HL-60 (cell line): ENCODE measurements around the gene SLC7A4.

Source experiments
- DNase-seq, 2 experiments: peaks; one replicate each; pipeline ENCODE4 v3.0.0-alpha.2; 2010 to 2020; ENCODE audit warnings: low read depth in 1 of 2, low spot score in 1 of 2
- H3K27ac ChIP-seq: fragments of 250-450 bp; sonication (Bioruptor Pico); replicated peaks from 2 replicates; pipeline ENCODE4 v1.5.1; 2020; ENCODE audit warnings: mild to moderate bottlenecking, moderate library complexity
- H3K27me3 ChIP-seq: fragments of 250-450 bp; sonication (Bioruptor Pico); 2 replicates; pipeline ENCODE4 v1.5.1; 2021; ENCODE audit warnings: mild to moderate bottlenecking, moderate library complexity; ENCODE audit not compliant: insufficient read depth, poor library complexity, severe bottlenecking
- H3K4me3 ChIP-seq: replicated peaks from 2 replicates; pipeline ENCODE4 v1.5.1; 2011; ENCODE audit warnings: mild to moderate bottlenecking, control low read depth, low read length; ENCODE audit not compliant: insufficient read depth
- CTCF ChIP-seq: IDR thresholded peaks from one replicate; pipeline ENCODE4 v1.5.1; 2011; ENCODE audit warnings: low read length, control low read depth, inconsistent platforms; ENCODE audit not compliant: insufficient read depth
- GABPA ChIP-seq: IDR thresholded peaks from 2 replicates; pipeline ENCODE4 v1.6.1; 2012; ENCODE audit warnings: low read depth
- POLR2AphosphoS5 ChIP-seq: IDR thresholded peaks from 2 replicates; pipeline ENCODE4 v1.6.1; 2012; ENCODE audit warnings: low read depth
- REST ChIP-seq: IDR thresholded peaks from 2 replicates; pipeline ENCODE4 v1.6.1; 2012; ENCODE audit warnings: low read depth; ENCODE audit not compliant: insufficient replicate concordance
- SPI1 ChIP-seq: IDR thresholded peaks from 2 replicates; pipeline ENCODE4 v1.6.1; 2012; ENCODE audit warnings: low read depth, mild to moderate bottlenecking, borderline replicate concordance

SLC7A4 gene

GRCh38 chr22:21033895-21034294, 1.5 kb upstream of the SLC7A4 start:
- DNase-seq: no peak
- no peak overlapping the region for H3K27ac ChIP-seq
- H3K27me3 ChIP-seq: peaks cover 22% of the 10 kb centered on the region
- TF ChIP-seq GABPA (no peak), POLR2AphosphoS5 (no peak), SPI1 (no peak), REST (no peak), CTCF (no peak)
- H3K4me3 ChIP-seq: no peak overlapping the region

GRCh38 chr22:21032868-21033688, 717 bp upstream of the SLC7A4 start:
- H3K27ac ChIP-seq: no peak overlapping the region
- H3K27me3 ChIP-seq: peaks cover 22% of the 10 kb centered on the region
- TF ChIP-seq GABPA: no peak
- TF ChIP-seq POLR2AphosphoS5: no peak
- TF ChIP-seq CTCF: no peak
- TF ChIP-seq REST: no peak
- no peak for TF ChIP-seq SPI1
- no peak for DNase-seq
- H3K4me3 ChIP-seq: no peak overlapping the region

GRCh38 chr22:21031545-21032036, 770 bp downstream of the SLC7A4 start:
- DNase-seq: no peak
- no peak overlapping the region for H3K4me3 ChIP-seq
- TF ChIP-seq POLR2AphosphoS5 (no peak), CTCF (no peak), REST (no peak), GABPA (no peak), SPI1 (no peak)
- H3K27ac ChIP-seq: no peak overlapping the region
- peaks cover 22% of the 10 kb centered on the region for H3K27me3 ChIP-seq
